HepG2 (cell line): ENCODE data around the gene TBC1D14. TPM values are rescaled to one million over a fixed set of nuclear protein-coding genes. Genes with fewer than 3 reads are reported as not detected.

ENCODE experiments used
- ATAC-seq: fragments of 200-7000 bp; cut with Tn5 transposase; 3 replicates; pipeline ENCODE4 v1.9.1; 2020; ENCODE audit warnings: mild to moderate bottlenecking, moderate library complexity
- BruUV-seq: library from RNA; stranded (reverse); fragments of 400-500 nt; replicated peaks from 2 replicates; lab custom pipeline; 2021; lab: Mats Ljungman, UMichigan
- CTCF ChIA-PET: fragments of 300-600 bp; formaldehyde crosslinking; extraction: SDS; loops from one replicate; lab custom pipeline; 2021; ENCODE audit warnings: low total read pairs, inconsistent platforms, low intra/inter-chr PET ratio; lab: Yijun Ruan, JAX
- POLR2A ChIA-PET: fragments of 350-600 bp; sonication (Branson Sonifier 250); formaldehyde crosslinking; loops from one replicate; lab custom pipeline; 2020; ENCODE audit warnings: antibody characterized with exemption, inconsistent platforms; lab: Yijun Ruan, JAX
- DNase-seq: peaks from one replicate; pipeline ENCODE4 v3.0.0-alpha.2; 2015; ENCODE audit warnings: low spot score
- FAIRE-seq: peaks from 3 replicates; lab custom pipeline; 2011; peaks lifted over from hg19 to GRCh38; lab: Jason Lieb, UNC
- H2AFZ ChIP-seq: one replicate; pipeline ENCODE4 v1.6.1; 2011; ENCODE audit warnings: low read length, inconsistent platforms
- H3K27ac ChIP-seq: fragments of 300-600 bp; 3 replicates; pipeline ENCODE4 v1.8.0; 2011; ENCODE audit warnings: mixed run types, mild to moderate bottlenecking, mixed read lengths, low read length, inconsistent platforms; ENCODE audit not compliant: insufficient read depth; ENCODE audit errors: extremely low read length
- H3K27me3 ChIP-seq, 2 experiments: fragments of 200-600 bp in 1 of 2; 2 replicates in 1 of 2; 3 replicates in 1 of 2; pipeline versions ENCODE4 v1.6.0 to v1.8.0; 2011; ENCODE audit warnings: low read length in 2 of 2, mild to moderate bottlenecking in 2 of 2, moderate library complexity in 2 of 2, inconsistent platforms in 1 of 2; ENCODE audit not compliant: insufficient read depth in 2 of 2, control insufficient read depth in 1 of 2
- H3K36me3 ChIP-seq, 2 experiments: fragments of 200-600 bp in 1 of 2; replicated peaks in 1 of 2; 2 replicates in 1 of 2; 3 replicates in 1 of 2; pipeline versions ENCODE4 v1.5.1 to v1.8.0; 2011; ENCODE audit warnings: low read length in 2 of 2, inconsistent platforms in 1 of 2; ENCODE audit not compliant: insufficient read depth in 2 of 2, control insufficient read depth in 1 of 2
- H3K4me1 ChIP-seq: 2 replicates; pipeline ENCODE4 v1.5.1; 2012; ENCODE audit warnings: low read length, inconsistent platforms; ENCODE audit not compliant: insufficient read depth
- H3K4me2 ChIP-seq: 2 replicates; pipeline ENCODE4 v1.6.0; 2011; ENCODE audit warnings: low read depth, low read length, inconsistent platforms
- H3K4me3 ChIP-seq, 3 experiments: fragments of 200-600 bp in 1 of 3; sonication (generic), shearing (Covaris generic) in 1 of 3; replicated peaks in 1 of 3; 2 replicates each; pipeline ENCODE4 v1.5.1; 2011 to 2016; ENCODE audit warnings: low read length in 3 of 3, inconsistent platforms in 2 of 3, low read depth in 2 of 3, mild to moderate bottlenecking in 2 of 3, control low read depth in 1 of 3, mixed read lengths in 1 of 3; ENCODE audit not compliant: insufficient read depth in 1 of 3
- H3K79me2 ChIP-seq: one replicate; pipeline ENCODE4 v1.6.1; 2011; ENCODE audit warnings: low read length, inconsistent platforms; ENCODE audit not compliant: insufficient read depth
- H3K9ac ChIP-seq: 2 replicates; pipeline ENCODE4 v1.6.0; 2011; ENCODE audit warnings: mild to moderate bottlenecking, low read depth, low read length, inconsistent platforms; ENCODE audit not compliant: insufficient read depth
- H3K9me3 ChIP-seq: 2 replicates; pipeline ENCODE4 v1.5.1; 2012; ENCODE audit warnings: mild to moderate bottlenecking, low read length
- H4K20me1 ChIP-seq: 2 replicates; pipeline ENCODE4 v1.6.0; 2011; ENCODE audit warnings: inconsistent platforms, mild to moderate bottlenecking, low read length, moderate library complexity; ENCODE audit not compliant: insufficient read depth
- ADNP ChIP-seq: sonication (generic); formaldehyde crosslinking; IDR thresholded peaks from 2 replicates; pipeline ENCODE4 v1.4.0; 2020; ENCODE audit warnings: missing genetic modification reagents
- CEBPG ChIP-seq: IDR thresholded peaks from 2 replicates; pipeline ENCODE4 v1.6.1; 2016
- ELF1 ChIP-seq: sonication (generic); formaldehyde crosslinking; IDR thresholded peaks from 2 replicates; pipeline ENCODE4 v1.4.0; 2020; ENCODE audit warnings: missing genetic modification reagents
- KIAA2018 ChIP-seq: sonication (generic); formaldehyde crosslinking; IDR thresholded peaks from 2 replicates; pipeline ENCODE4 v1.5.0; 2020; ENCODE audit warnings: mild to moderate bottlenecking, missing genetic modification reagents, borderline replicate concordance
- MYNN ChIP-seq: sonication (generic); formaldehyde crosslinking; IDR thresholded peaks from 2 replicates; pipeline ENCODE4 v1.4.0; 2020; ENCODE audit warnings: mild to moderate bottlenecking, low read depth, missing genetic modification reagents
- PAXIP1 ChIP-seq: sonication (generic); formaldehyde crosslinking; conservative IDR thresholded peaks from 2 replicates; pipeline ENCODE4 v1.4.0; 2020; ENCODE audit warnings: mild to moderate bottlenecking, missing genetic modification reagents, moderate library complexity
- SCMH1 ChIP-seq: sonication (generic); formaldehyde crosslinking; IDR thresholded peaks from 2 replicates; pipeline ENCODE4 v1.9.0; 2021; ENCODE audit warnings: missing genetic modification reagents, mild to moderate bottlenecking, borderline replicate concordance
- YY1 ChIP-seq: IDR thresholded peaks from 2 replicates; pipeline ENCODE4 v1.6.1; 2011; ENCODE audit warnings: low read length, low read depth, moderate library complexity, mild to moderate bottlenecking; ENCODE audit not compliant: insufficient read depth, insufficient replicate concordance
- ZBTB7B ChIP-seq: sonication (generic); formaldehyde crosslinking; IDR thresholded peaks from 2 replicates; pipeline ENCODE4 v1.4.0; 2020; ENCODE audit warnings: missing genetic modification reagents
- ZNF639 ChIP-seq: conservative IDR thresholded peaks from 2 replicates; pipeline ENCODE4 v1.6.1; 2018; ENCODE audit warnings: missing genetic modification reagents
- WGBS: methylation state at CpG from one replicate; pipeline ENCODE4 v1.1.6; 2017; ENCODE audit warnings: low lambda C conversion rate; 5-methylcytosine and 5-hydroxymethylcytosine counted together
- in situ Hi-C: cut with HindIII; loops from 2 replicates; pipeline ENCODE4 v1.10.0; 2017; ENCODE audit warnings: low pct_unique_long_range_greater_than_20kb; ENCODE audit not compliant: extremely low pct_ligation_motif_present
- intact Hi-C: fragments of 100-400 bp; cut with micrococcal nuclease; formaldehyde crosslinking; loops from one replicate; pipeline ENCODE4 v1.10.0; 2022; ENCODE audit not compliant: unreplicated experiment
- polyA plus RNA-seq, 8 experiments: library from polyadenylated mRNA; depleted of rRNA in 3 of 8; stranded (reverse) in 7 of 8; unstranded in 1 of 8; fragments of >200 nt; fragmentation: Illumina TruSeq in 4 of 8; extraction: Trizol in 4 of 8; gene quantifications; 2 replicates each; pipeline versions ENCODE4 v1.2.1 to v1.2.3, GENCODE V29; 2011 to 2016; ENCODE audit warnings: low read depth in 4 of 8, missing spikeins in 1 of 8, mixed read lengths in 1 of 8; ENCODE audit not compliant: insufficient read depth in 1 of 8
- total RNA-seq, 5 experiments: library from RNA; depleted of rRNA; stranded (reverse); fragments of >200 nt; fragmentation: Illumina TruSeq; extraction: Trizol; gene quantifications; 2 replicates each; pipeline ENCODE4 v1.2.3, GENCODE V29; 2016; ENCODE audit warnings: low read depth in 1 of 5

Gene TBC1D14
- total and polyA plus RNA-seq, 2 of the 13 experiments (the other 11 are each of a cell fraction or from before 2014, with no cell fraction given), result 29.5 to 46.5 TPM

GRCh38 chr4:6959261-6959660 lies 49.6 kb downstream of the TBC1D14 start (continued):
- TF ChIP-seq KIAA2018 (no peak), YY1 (no peak), ADNP (CRISPR knock-in tag) (no peak)

GRCh38 chr4:6960154-6960553 lies 50.5 kb downstream of the TBC1D14 start:
- DNase-seq (no peak), ATAC-seq (no peak), FAIRE-seq (no peak)
- Histone ChIP-seq H3K9me3 (no peaks in the 10 kb centered on the region), H3K79me2 (peaks cover 81% of the 10 kb centered on the region), H3K4me2 (no peak overlapping the region), H3K27me3 (no peaks in the 10 kb centered on the region), H4K20me1 (peaks cover 15% of the 10 kb centered on the region; the same call in 1 of the 2 replicates), H2AFZ (no peak overlapping the region), H3K27ac (no peak overlapping the region), H3K4me3 (no peak overlapping the region), H3K4me1 (peaks cover 62% of the 10 kb centered on the region), H3K36me3 (peaks cover 4 to 7% of the 10 kb centered on the region in 2 experiments; a peak in 3 of 5 replicates), H3K9ac (no peak overlapping the region)
- in situ Hi-C loops (no loop called here), intact Hi-C loops (no loop called here)
- WGBS, result 95% methylated on average over 4 of the region's 4 CpGs
- ChIA-PET POLR2A (interaction anchor here (1.6 kb wide), 1 partner anchor 51 kb away, joined by 6 read pairs; the partner anchor contains the start of gene TBC1D14), CTCF (no interaction called here)
- BruUV-seq, result no TSS peak
- no peak for TF ChIP-seq ELF1 (CRISPR knock-in tag)
- TF ChIP-seq PAXIP1 (CRISPR knock-in tag), result no peak
- TF ChIP-seq SCMH1, result no peak
- TF ChIP-seq CEBPG (CRISPR knock-in tag), result no peak
- no peak for TF ChIP-seq ZBTB7B (CRISPR knock-in tag)
- TF ChIP-seq ZNF639 (CRISPR knock-in tag), result no peak
- TF ChIP-seq MYNN (CRISPR knock-in tag), result no peak
